Measurements from ENCODE around the gene NHLH2. TPM values are rescaled to one million over a fixed set of nuclear protein-coding genes. Genes with fewer than 3 reads are reported as not detected.

Gene NHLH2
- total and polyA plus RNA-seq, 5 donors from 2014 or later, result not detected

- DNase-seq (no peak), ATAC-seq (ENCODE audit: low read depth in 2 of 2) (no peak)
- H3K27me3 ChIP-seq (ENCODE audit: control insufficient read depth, insufficient read depth, low read length), result peaks cover 27% of the 10 kb centered on the region
- no peaks in the 10 kb centered on the region for H3K36me3 ChIP-seq (ENCODE audit: control insufficient read depth, insufficient read depth, low read length)
- Mint-ChIP-seq H3K4me3 (peak overlapping the region in 1 of 4 donors; percentile 11), H3K27ac (peak overlapping the region in 1 of 3 donors; percentile 33), H3K27me3 (peaks cover 58% of the 10 kb centered on the region), H3K4me1 (peaks cover 0 to 9% (median 6%) of the 10 kb centered on the region in 4 donors), H3K9me3 (peaks cover 0 to 8% (median 0%) of the 10 kb centered on the region in 7 donors), H3K36me3 (no peaks in the 10 kb centered on the region)
- H3K4me1 ChIP-seq (ENCODE audit: control insufficient read depth, insufficient read depth, low read length, poor library complexity, severe bottlenecking), result peaks cover 2% of the 10 kb centered on the region
- H3K27ac ChIP-seq (ENCODE audit: insufficient read depth, low read length, poor library complexity, severe bottlenecking), result no peak overlapping the region
- H3K4me3 ChIP-seq (ENCODE audit: low read depth, low read length), result no peak overlapping the region
- no peaks in the 10 kb centered on the region for H3K9me3 ChIP-seq (ENCODE audit: control insufficient read depth in 2 of 2, low read length in 2 of 2)
Measured at GRCh38 chr1:115827452-115828044, 13.4 kb downstream of the NHLH2 start.

- Mint-ChIP-seq H3K27ac (no peak overlapping the region), H3K4me1 (peaks cover 0 to 9% (median 6%) of the 10 kb centered on the region in 4 donors), H3K9me3 (peaks cover 0 to 8% (median 0%) of the 10 kb centered on the region in 7 donors), H3K36me3 (no peaks in the 10 kb centered on the region), H3K27me3 (peaks cover 58% of the 10 kb centered on the region), H3K4me3 (no peak overlapping the region)
- peaks cover 27% of the 10 kb centered on the region for H3K27me3 ChIP-seq (ENCODE audit: control insufficient read depth, insufficient read depth, low read length)
- H3K4me3 ChIP-seq (ENCODE audit: low read depth, low read length), result no peak overlapping the region
- peaks cover 2% of the 10 kb centered on the region for H3K4me1 ChIP-seq (ENCODE audit: control insufficient read depth, insufficient read depth, low read length, poor library complexity, severe bottlenecking)
- DNase-seq (no peak), ATAC-seq (ENCODE audit: low read depth in 2 of 2) (no peak)
- H3K9me3 ChIP-seq (ENCODE audit: control insufficient read depth in 2 of 2, low read length in 2 of 2), result no peaks in the 10 kb centered on the region
- no peaks in the 10 kb centered on the region for H3K36me3 ChIP-seq (ENCODE audit: control insufficient read depth, insufficient read depth, low read length)
- H3K27ac ChIP-seq (ENCODE audit: insufficient read depth, low read length, poor library complexity, severe bottlenecking), result no peak overlapping the region
Measured at GRCh38 chr1:115826628-115827027, 14.3 kb downstream of the NHLH2 start.

- Histone ChIP-seq H3K36me3 (ENCODE audit: control insufficient read depth, insufficient read depth, low read length) (no peaks in the 10 kb centered on the region), H3K9me3 (ENCODE audit: control insufficient read depth in 2 of 2, low read length in 2 of 2) (no peaks in the 10 kb centered on the region), H3K4me1 (ENCODE audit: control insufficient read depth, insufficient read depth, low read length, poor library complexity, severe bottlenecking) (no peaks in the 10 kb centered on the region), H3K27ac (ENCODE audit: insufficient read depth, low read length, poor library complexity, severe bottlenecking) (no peak overlapping the region), H3K4me3 (ENCODE audit: low read depth, low read length) (no peak overlapping the region), H3K27me3 (ENCODE audit: control insufficient read depth, insufficient read depth, low read length) (peaks cover 19% of the 10 kb centered on the region)
- Mint-ChIP-seq H3K27me3 (peaks cover 35% of the 10 kb centered on the region), H3K4me1 (no peaks in the 10 kb centered on the region), H3K4me3 (no peak overlapping the region), H3K9me3 (peaks cover 0 to 4% (median 0%) of the 10 kb centered on the region in 7 donors), H3K36me3 (no peaks in the 10 kb centered on the region), H3K27ac (no peak overlapping the region)
- DNase-seq (no peak), ATAC-seq (ENCODE audit: low read depth in 2 of 2) (no peak)
Measured at GRCh38 chr1:115822117-115822516, 18.8 kb downstream of the NHLH2 start.

GRCh38 chr1:115815694-115816093, 25.2 kb downstream of the NHLH2 start:
- no peaks in the 10 kb centered on the region for H3K36me3 Mint-ChIP-seq
- Histone ChIP-seq H3K27me3 (ENCODE audit: control insufficient read depth, insufficient read depth, low read length) (peaks cover 9% of the 10 kb centered on the region), H3K36me3 (ENCODE audit: control insufficient read depth, insufficient read depth, low read length) (no peaks in the 10 kb centered on the region), H3K9me3 (ENCODE audit: control insufficient read depth in 2 of 2, low read length in 2 of 2) (no peaks in the 10 kb centered on the region), H3K27ac (ENCODE audit: insufficient read depth, low read length, poor library complexity, severe bottlenecking) (no peak overlapping the region), H3K4me3 (ENCODE audit: low read depth, low read length) (no peak overlapping the region), H3K4me1 (ENCODE audit: control insufficient read depth, insufficient read depth, low read length, poor library complexity, severe bottlenecking) (no peaks in the 10 kb centered on the region)
- H3K4me3 Mint-ChIP-seq, result no peak overlapping the region
- ATAC-seq (ENCODE audit: low read depth in 2 of 2) (no peak), DNase-seq (no peak)
- H3K9me3 Mint-ChIP-seq, result peaks cover 0 to 2% (median 0%) of the 10 kb centered on the region in 7 donors
- H3K4me1 Mint-ChIP-seq, result no peaks in the 10 kb centered on the region
- peaks cover 18% of the 10 kb centered on the region for H3K27me3 Mint-ChIP-seq
- H3K27ac Mint-ChIP-seq, result no peak overlapping the region

GRCh38 chr1:115814685-115815398, 26.1 kb downstream of the NHLH2 start:
- H3K9me3 Mint-ChIP-seq, result peaks cover 0 to 2% (median 0%) of the 10 kb centered on the region in 7 donors
- H3K4me3 Mint-ChIP-seq, result no peak overlapping the region
- Histone ChIP-seq H3K4me3 (ENCODE audit: low read depth, low read length) (no peak overlapping the region), H3K27me3 (ENCODE audit: control insufficient read depth, insufficient read depth, low read length) (peaks cover 9% of the 10 kb centered on the region), H3K27ac (ENCODE audit: insufficient read depth, low read length, poor library complexity, severe bottlenecking) (no peak overlapping the region), H3K4me1 (ENCODE audit: control insufficient read depth, insufficient read depth, low read length, poor library complexity, severe bottlenecking) (no peaks in the 10 kb centered on the region), H3K9me3 (ENCODE audit: control insufficient read depth in 2 of 2, low read length in 2 of 2) (no peaks in the 10 kb centered on the region), H3K36me3 (ENCODE audit: control insufficient read depth, insufficient read depth, low read length) (no peaks in the 10 kb centered on the region)
- ATAC-seq (ENCODE audit: low read depth in 2 of 2) (no peak), DNase-seq (no peak)
- no peaks in the 10 kb centered on the region for H3K36me3 Mint-ChIP-seq
- no peaks in the 10 kb centered on the region for H3K4me1 Mint-ChIP-seq
- no peak overlapping the region for H3K27ac Mint-ChIP-seq
- H3K27me3 Mint-ChIP-seq, result peaks cover 13% of the 10 kb centered on the region

- no peaks in the 10 kb centered on the region for H3K4me1 ChIP-seq (ENCODE audit: control insufficient read depth, insufficient read depth, low read length, poor library complexity, severe bottlenecking)
- H3K4me3 Mint-ChIP-seq, result no peak overlapping the region
- peaks cover 7% of the 10 kb centered on the region for H3K27me3 ChIP-seq (ENCODE audit: control insufficient read depth, insufficient read depth, low read length)
- H3K9me3 Mint-ChIP-seq, result peaks cover 0 to 2% (median 0%) of the 10 kb centered on the region in 7 donors
- DNase-seq, result no peak
- H3K36me3 ChIP-seq (ENCODE audit: control insufficient read depth, insufficient read depth, low read length), result no peaks in the 10 kb centered on the region
- ATAC-seq (ENCODE audit: low read depth in 2 of 2), result no peak
- H3K4me1 Mint-ChIP-seq, result no peaks in the 10 kb centered on the region
- H3K4me3 ChIP-seq (ENCODE audit: low read depth, low read length), result no peak overlapping the region
- no peaks in the 10 kb centered on the region for H3K9me3 ChIP-seq (ENCODE audit: control insufficient read depth in 2 of 2, low read length in 2 of 2)
- no peak overlapping the region for H3K27ac Mint-ChIP-seq
- no peak overlapping the region for H3K27ac ChIP-seq (ENCODE audit: insufficient read depth, low read length, poor library complexity, severe bottlenecking)
- H3K36me3 Mint-ChIP-seq, result no peaks in the 10 kb centered on the region
- H3K27me3 Mint-ChIP-seq, result peaks cover 13% of the 10 kb centered on the region
Measured at GRCh38 chr1:115813727-115814126, 27.2 kb downstream of the NHLH2 start.

- no peaks in the 10 kb centered on the region for H3K4me1 Mint-ChIP-seq
- no peaks in the 10 kb centered on the region for H3K9me3 ChIP-seq (ENCODE audit: control insufficient read depth in 2 of 2, low read length in 2 of 2)
- peaks cover 3% of the 10 kb centered on the region for H3K4me1 ChIP-seq (ENCODE audit: control insufficient read depth, insufficient read depth, low read length, poor library complexity, severe bottlenecking)
- peaks cover 7% of the 10 kb centered on the region for H3K27me3 ChIP-seq (ENCODE audit: control insufficient read depth, insufficient read depth, low read length)
- DNase-seq (no peak), ATAC-seq (ENCODE audit: low read depth in 2 of 2) (no peak)
- no peak overlapping the region for H3K27ac ChIP-seq (ENCODE audit: insufficient read depth, low read length, poor library complexity, severe bottlenecking)
- no peaks in the 10 kb centered on the region for H3K36me3 ChIP-seq (ENCODE audit: control insufficient read depth, insufficient read depth, low read length)
- no peak overlapping the region for H3K27ac Mint-ChIP-seq
- H3K36me3 Mint-ChIP-seq, result no peaks in the 10 kb centered on the region
- H3K4me3 Mint-ChIP-seq, result no peak overlapping the region
- peaks cover 0 to 2% (median 0%) of the 10 kb centered on the region in 7 donors for H3K9me3 Mint-ChIP-seq
- H3K27me3 Mint-ChIP-seq, result peaks cover 13% of the 10 kb centered on the region
- no peak overlapping the region for H3K4me3 ChIP-seq (ENCODE audit: low read depth, low read length)
Measured at GRCh38 chr1:115811140-115811828, 29.6 kb downstream of the NHLH2 start.
